ENCODE measurements around the gene SEC23A. TPM values are rescaled to one million over a fixed set of nuclear protein-coding genes. Genes with fewer than 3 reads are reported as not detected.

SEC23A gene
- total and polyA plus RNA-seq, 2 of the 13 experiments (the other 11 are each of a cell fraction or from before 2014, with no cell fraction given), result 403 to 887 TPM

GRCh38 chr14:39145266-39145966 lies 42.4 kb upstream of the SEC23A start (continued):
- TF ChIP-seq ZGPAT (CRISPR knock-in tag; IDR thresholded peaks at IDR 0.05) (peak; percentile 63; the same call in 1 of the 2 replicates), SOX13 (IDR thresholded peaks at IDR 0.05) (0 out of 2 replicates have a peak, but pooled peaks have one; percentile 24), SOX13 (CRISPR knock-in tag; conservative IDR thresholded peaks at IDR 0.05 in 1 of 2, IDR thresholded peaks at IDR 0.05 in 1 of 2) (peak in 1 of 2 experiments; percentile 69; a peak in 2 of 4 replicates), MLLT10 (CRISPR knock-in tag; IDR thresholded peaks at IDR 0.05) (no peak), ZC3H4 (CRISPR knock-in tag; IDR thresholded peaks at IDR 0.05; ENCODE audit: borderline replicate concordance) (no peak), BCL3 (CRISPR knock-in tag; IDR thresholded peaks at IDR 0.05) (no peak; the same call in 1 of the 2 replicates), PAXIP1 (CRISPR knock-in tag; conservative IDR thresholded peaks at IDR 0.05) (peak; percentile 82), PAX8 (CRISPR knock-in tag; IDR thresholded peaks at IDR 0.05; ENCODE audit: borderline replicate concordance) (no peak), LCORL (IDR thresholded peaks at IDR 0.05) (peak; percentile 99), LCORL (CRISPR knock-in tag; IDR thresholded peaks at IDR 0.05) (peak; percentile 72; the same call in 1 of the 2 replicates), PHF8 (CRISPR knock-in tag; IDR thresholded peaks at IDR 0.05) (no peak), ZNF431 (CRISPR knock-in tag; IDR thresholded peaks at IDR 0.05; ENCODE audit: borderline replicate concordance, low read depth) (no peak), DDIT3 (CRISPR knock-in tag; IDR thresholded peaks at IDR 0.05) (no peak), THAP7 (CRISPR knock-in tag; IDR thresholded peaks at IDR 0.05) (no peak)
- TF ChIP-seq, protein P1, sequence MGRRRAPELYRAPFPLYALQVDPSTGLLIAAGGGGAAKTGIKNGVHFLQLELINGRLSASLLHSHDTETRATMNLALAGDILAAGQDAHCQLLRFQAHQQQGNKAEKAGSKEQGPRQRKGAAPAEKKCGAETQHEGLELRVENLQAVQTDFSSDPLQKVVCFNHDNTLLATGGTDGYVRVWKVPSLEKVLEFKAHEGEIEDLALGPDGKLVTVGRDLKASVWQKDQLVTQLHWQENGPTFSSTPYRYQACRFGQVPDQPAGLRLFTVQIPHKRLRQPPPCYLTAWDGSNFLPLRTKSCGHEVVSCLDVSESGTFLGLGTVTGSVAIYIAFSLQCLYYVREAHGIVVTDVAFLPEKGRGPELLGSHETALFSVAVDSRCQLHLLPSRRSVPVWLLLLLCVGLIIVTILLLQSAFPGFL (CRISPR knock-in tag; IDR thresholded peaks at IDR 0.05), result no peak
